GM18499 (cell line): ENCODE measurements around the gene HDAC11.

Source experiments
- ATAC-seq: cut with Tn5 transposase; IDR thresholded peaks from one replicate; pipeline ENCODE4 v1.9.1; 2021; ENCODE audit warnings: moderate number of reproducible peaks; ENCODE audit not compliant: insufficient read depth, unreplicated experiment

Gene HDAC11

DNA sequence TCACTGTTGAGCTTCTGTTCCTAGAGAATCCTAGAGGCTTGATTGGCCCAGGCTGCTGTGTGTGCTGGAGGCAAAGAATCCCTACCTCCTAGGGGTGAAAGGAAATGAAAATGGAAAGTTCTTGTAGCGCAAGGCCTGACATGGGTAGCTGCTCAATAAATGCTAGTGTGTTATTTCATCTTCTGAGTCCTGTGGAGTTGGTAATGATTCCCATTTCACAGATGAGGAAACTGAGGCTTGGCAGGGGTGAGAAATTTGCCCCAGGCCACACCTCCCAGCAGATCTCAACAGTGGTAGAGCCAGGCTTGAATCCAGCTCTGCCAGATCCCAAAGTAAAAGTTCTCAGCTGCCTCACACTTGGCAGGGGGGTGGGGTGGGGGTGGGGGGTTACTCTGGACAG lies 26.1 kb downstream of the HDAC11 start:
- no peak for ATAC-seq

DNA sequence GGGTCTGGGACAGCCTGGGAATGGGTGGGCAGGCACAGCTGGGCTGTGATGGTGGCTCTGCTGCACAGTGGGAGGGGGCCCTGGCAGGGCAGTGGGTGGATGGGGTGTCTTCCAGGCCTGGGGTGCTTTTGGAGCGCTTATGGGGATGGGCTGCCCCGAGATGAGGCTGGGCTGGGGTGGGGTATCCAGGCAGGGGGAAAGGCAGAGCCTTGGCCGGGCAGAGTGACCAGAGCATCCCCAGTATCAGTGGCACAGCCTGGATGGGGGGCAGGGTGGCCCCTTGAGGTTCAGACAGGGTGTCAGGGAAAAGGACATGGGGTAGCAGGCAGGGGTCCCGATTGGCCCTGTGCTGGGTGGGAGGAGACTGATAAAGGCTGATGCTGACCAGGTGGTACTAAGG lies 26.6 kb downstream of the HDAC11 start:
- ATAC-seq, result no peak

DNA sequence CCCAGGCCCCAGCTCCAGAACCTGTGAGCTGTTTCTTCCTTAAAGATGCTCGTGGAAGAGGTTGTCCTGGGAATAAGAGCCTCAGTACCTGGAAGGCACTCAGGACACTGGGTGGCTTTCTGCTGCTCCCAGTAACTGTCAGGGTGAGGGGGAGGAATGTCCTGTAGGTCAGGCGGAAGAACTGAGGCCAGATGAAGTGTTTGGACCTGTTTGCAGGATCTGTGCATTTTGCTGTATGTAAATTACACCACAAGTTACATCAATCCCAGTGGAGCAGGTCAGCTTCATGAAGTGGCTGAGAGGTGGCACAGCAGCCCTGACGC lies 27.1 kb downstream of the HDAC11 start:
- ATAC-seq, result no peak

DNA sequence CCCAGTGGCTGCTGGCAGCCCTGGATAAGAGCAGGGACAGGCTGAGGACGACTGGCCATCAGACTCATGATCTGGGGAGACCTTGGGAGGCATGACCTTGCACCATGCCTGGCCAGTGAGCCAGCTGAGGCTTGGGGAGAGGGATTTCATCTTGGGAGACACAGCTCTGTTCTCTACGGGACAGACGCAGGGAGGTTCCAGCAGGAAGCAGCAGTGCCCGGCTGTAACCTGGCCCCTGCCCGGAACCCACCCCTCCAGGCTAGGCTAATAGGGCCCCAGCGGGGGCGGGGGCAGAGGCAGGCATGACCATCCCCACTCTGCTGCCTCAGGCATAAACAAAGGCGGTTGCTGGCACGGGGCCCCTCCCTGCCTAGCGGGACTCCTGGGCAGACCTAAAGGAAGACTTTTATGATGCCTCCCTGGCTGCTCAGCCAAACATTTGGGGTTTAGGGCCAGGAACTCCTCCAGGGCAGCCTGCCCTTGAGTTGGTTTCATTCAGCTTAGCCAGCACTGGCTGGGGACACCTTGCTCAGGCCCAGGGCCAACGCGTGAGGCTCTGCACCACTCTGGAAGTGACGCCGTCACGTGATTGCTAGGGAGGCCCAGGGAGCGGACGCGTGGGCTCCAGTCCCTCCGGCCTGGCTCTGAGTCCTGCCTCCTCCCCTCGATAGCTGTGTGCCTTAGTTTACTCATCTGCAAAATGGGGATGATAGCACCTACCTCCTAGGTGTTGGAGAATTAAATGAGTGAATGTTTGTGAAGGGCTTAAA lies 27.6 kb downstream of the HDAC11 start:
- no peak for ATAC-seq

DNA sequence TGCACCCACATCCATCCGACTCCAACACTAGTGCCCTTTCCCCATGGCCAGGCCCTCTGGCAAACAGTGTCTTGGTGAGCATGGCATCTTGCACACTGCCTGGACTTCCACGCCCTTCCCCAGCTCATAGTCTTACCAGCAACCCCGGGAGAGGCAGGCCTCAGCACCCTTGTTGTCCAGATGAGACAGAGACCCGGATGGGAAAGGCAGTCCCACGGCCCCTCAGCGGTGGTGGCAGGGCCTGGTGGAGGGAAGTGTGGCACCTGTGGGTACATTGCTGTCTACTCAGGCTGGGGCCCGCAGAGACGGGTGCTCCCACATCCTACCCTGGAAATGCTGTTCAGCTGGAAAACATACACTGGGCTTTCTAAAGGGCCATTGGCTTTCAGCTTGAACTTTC lies 28.4 kb downstream of the HDAC11 start:
- ATAC-seq, result no peak

DNA sequence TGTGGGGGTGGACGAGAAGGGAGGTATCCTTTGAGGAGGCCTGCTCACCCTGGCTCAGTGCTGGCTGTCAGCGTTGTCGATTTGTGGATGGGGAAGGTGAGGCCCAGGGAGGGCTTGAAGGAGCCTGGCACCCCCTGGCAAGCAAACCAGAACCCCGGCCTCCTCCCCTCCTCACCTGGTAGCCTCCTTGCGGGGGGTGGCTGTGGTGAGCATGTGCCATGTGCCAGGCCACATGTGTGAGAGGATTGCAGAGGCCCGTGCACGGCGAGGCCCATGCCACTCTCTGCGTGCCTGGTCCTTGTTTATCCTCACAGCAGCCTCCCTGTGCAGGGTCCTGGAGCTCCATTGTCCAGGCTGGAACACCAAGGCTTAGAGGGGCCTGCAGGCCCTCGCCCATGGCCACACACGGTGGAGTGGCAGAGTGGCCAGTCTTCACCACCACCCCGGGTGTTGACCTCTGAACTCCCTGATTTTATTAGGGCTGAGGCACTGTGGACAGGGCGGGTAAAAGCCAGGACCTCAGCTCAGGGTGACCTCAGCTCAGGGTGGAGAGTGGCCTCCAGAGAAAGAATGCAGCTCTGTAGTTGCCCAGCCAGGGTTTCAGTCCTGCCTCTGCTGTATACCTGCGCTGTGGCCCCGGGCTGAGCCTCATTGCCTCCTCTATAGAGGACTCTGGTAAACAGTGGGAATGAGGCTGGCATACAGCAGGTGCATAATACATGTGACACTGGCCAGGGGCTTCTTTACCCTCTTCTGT lies 29.1 kb downstream of the HDAC11 start:
- no peak for ATAC-seq

DNA sequence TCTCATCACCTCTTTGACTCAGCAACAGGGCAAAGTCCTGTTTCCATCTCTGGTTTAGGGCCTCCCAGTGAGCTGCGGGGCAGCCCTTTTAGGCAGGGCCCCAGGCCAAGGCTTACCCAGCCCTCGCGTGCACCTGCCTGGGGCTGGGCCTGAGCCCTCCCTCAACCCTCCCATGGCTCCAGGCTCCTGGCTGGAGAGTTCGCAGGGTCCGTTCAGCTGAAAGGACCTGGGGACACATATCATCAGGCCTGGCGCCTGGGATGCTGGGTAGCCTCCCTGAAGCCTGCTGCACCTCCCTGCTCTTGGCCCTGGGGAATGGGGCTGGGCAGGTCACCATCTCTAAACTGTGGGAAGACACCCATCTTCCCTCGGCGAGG lies 29.7 kb downstream of the HDAC11 start:
- ATAC-seq, result no peak

DNA sequence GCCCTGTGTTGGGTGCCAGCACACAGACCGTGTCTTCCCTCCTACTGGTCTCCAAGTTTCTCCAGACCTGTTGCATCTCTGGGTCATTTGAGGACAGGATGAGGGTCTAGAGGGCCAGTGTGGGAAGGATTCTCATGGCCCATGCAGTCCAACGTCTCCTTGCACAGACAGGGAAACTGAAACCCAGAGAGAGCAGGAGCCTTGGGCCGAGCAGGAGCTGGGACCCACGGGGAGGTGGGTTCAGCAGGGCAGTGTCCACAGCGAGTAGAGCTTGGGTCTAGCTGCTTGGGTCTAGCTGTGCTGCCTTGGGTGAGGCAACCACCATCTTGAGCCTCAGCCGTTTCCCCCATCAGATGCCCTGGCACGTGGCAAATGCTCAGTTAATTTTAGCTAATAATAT lies 32.3 kb downstream of the HDAC11 start:
- no peak for ATAC-seq

DNA sequence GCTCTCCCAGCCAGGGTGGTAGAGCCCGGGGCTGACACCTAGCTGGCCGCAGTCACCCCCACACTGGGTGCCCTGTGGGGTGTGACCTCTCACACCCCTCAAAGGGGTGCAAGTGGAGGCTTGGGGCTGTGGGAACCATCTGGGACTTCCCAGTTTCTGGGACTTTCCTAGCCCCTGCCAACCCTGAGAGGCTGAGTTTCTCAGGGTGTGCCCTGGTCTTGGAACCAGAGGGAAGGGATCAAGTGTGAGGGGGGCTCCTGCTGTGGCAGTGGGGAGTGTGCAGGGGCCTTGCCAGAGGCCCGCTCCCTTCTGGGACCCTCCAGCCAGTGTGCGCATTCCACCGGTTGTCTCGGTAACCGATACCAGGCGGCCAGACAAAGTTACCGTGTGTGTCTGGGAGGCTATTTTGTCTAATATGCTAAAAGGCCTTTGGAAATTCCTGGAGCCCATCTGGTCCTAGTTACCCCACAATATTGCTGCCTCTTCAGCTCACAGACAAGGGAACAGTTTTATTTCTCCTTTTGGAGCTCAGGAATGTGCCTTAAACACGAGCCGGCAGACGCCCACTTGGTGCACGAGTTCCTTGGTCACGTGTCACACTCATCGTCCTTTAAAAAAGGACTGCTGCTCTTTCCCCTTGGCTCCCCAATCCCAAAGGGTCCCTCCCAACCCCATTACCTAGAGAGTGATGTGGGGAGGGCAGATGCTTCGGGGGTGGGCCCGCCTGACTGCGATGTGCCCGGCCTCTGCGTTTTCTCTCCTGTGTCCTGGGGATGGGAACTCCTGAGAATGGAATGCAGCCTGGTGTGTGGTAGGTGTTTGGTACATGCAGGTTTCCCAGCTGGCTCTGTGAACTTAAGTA lies 33.2 kb downstream of the HDAC11 start:
- no peak for ATAC-seq

DNA sequence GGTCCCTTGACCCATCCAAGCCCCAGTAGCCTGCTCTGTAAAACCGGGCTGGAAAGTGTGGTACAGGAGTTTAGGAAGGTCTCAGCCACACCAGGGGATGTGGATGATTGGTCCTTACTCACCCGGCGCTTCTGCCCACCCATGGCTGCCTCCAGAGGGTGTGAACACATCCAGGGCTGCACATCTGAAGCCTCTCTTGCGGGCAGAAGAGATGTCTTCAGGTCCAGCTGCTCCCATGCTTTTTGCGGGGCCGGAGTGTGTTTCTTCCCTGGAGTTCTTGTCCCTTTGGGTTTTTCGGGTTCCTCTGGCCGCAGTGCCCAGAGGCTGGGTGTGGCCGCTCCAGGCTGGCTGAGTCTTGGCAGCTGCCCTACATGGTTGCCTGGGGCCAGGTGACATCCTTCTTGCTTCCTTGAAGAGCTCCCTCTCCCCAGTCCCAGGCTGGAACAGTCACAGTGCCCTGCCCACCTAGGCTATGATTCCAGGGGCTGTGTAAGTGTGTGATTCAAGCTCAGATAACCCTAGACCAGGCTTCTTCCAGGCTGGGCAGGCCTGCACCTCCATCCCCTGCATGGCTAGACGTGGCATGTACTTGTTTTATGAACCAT lies 33.9 kb downstream of the HDAC11 start:
- no peak for ATAC-seq

DNA sequence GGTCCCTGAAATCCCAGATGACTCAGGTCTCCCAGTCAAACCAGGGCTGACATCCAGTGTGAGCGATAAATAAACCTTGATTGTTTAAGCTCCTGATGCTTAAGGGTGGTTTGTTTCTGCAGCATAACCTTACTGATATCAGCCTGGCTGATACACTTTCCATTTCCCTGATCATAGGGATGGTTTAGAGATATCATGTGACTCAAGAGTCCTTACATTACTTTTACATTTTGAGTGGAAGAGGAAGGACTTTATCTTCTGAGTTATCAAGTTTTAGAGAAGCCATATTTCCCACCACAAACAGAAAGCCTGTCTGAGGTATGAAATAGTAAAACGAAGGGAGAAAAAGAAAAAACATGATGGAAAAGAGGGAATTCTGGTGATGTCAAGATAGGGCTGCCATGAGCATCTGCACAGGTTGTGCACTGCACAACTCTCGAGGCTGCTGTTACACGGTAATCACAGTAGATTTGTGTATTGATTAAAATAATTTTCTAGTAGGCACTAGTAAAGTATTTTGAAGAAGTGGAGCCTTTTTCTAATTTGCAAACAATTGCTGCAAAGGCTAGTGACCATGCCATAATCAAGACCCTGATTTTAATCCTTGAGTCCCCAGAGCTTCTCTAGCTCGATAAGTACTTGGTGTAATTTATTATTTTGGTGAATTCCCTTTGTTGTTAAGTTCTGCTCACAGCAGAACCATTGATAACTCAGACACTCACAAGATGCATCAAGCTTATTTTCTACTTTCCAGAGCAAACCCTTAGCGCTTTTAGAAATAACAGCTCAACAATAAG lies 34.7 kb downstream of the HDAC11 start:
- no peak for ATAC-seq

DNA sequence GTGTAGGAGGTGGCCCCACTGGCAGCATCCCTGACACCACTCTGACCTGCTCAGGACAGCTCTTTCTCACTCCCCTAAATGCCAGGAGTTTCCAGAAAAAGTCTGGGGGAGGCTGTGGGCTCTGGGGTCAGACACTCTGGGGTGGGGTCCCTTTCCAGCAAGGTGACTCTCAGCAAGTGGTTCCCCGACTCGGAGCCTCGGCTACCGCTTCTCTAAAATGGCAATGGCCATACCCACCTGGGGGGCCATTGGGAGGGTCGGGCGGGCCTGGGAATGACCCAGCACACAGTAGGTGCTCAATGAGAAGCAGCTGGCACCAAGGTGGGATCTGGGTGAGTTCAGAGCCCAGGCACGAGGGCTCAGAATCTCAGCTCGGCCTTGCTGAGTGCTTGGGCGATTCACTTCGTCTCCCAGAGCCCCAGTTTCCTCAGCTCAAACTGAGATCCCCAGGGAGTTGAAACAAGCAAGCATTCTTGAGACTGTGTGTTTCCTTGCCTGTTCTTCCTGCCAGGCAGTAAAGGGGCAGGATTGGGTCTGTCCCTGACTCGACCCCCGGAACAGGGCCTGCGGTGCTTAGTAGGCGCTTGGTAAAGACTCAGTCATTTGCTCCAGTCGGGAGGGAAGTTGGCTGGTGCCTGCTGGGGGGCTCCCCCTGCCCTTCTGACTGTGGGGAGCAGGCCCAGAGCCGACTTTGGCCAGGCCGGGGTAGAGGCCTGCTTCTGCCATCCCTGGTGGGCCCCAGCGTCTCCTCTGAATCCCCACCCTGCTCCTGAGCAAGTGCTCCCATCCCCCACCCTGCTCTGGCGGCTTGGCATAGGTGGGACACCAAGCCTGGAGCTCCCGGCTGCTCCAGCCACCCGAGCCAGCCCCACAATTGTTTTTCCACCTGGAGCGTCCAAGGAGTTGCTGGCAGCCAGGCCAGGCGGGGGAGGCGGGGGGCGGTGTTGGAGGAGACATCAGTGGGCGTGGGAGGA lies 36.0 kb downstream of the HDAC11 start:
- ATAC-seq, result no peak

DNA sequence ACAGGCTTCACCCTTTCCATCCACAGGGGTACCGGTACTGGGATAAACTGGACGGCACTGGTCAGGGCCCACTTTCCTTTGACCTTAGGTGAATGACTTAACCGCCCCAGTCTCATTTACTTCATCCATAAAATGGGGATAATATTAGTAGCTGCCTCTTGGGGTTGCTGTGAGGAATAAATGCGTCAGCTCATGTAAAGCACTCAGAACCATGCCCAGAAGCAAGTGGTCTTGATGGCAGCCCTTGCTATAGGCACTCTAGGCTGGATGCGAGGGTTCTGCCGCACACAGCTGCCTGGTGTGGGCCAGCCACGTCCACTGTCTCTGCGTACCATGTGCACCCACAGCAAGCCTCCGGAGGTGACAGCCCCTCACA lies 36.6 kb downstream of the HDAC11 start:
- no peak for ATAC-seq

DNA sequence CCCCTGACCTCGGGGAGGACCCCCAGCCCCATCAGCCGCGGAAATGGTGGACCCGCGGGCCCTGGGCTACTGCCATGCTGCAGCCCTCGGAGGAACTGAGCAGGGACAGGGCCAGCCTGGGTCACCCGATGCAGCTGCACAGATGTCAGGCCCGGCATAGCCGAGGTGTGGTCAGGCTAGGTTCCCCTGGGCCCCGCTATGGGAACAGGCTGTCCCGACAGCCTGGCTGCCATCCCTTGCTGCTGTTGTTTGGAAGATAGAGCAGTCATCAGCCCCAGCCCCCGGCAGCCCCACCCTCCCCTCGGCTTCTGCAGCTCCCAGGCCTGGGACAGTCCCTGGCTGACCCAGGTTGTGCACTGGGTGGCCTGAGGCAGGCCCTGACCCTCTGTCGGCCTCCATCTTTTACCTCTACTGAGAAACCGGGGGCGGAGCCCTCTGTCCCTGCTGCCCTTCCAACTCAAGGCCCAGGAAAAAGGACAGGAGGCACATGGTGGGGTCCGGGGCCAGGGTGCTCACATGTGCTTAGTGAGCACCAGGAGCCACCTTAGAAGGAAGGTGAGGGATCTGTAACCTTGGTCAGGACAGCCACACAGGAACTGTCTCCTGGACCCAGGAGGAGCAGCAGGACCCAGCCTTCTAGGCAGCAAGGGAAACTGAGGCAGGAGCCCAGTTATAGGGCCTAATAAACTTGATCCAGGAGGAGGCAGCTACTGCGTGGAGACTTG lies 37.3 kb downstream of the HDAC11 start:
- ATAC-seq, result no peak

DNA sequence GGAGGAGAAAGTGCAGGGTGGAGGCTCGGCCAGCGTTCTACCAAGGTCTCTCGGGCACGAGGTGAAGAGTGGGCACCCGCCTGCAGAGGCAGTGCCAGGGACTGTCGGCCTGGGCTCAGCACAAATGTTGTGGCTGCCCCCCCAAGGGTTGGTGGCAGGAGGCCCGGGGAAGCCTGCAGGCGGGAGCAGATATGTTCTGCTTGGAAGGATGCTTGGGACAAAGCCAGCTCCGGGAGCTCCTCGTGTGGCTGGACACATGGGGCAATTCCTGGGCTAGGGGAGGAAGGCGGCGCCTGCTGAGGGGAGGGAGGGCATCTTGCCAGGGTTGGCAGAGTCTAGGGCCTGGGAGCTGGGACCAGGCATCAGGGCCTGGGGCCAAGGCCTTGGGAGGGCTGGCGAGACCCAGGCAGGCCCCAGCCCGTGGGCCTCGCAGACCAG lies 38.4 kb downstream of the HDAC11 start:
- ATAC-seq, result no peak

DNA sequence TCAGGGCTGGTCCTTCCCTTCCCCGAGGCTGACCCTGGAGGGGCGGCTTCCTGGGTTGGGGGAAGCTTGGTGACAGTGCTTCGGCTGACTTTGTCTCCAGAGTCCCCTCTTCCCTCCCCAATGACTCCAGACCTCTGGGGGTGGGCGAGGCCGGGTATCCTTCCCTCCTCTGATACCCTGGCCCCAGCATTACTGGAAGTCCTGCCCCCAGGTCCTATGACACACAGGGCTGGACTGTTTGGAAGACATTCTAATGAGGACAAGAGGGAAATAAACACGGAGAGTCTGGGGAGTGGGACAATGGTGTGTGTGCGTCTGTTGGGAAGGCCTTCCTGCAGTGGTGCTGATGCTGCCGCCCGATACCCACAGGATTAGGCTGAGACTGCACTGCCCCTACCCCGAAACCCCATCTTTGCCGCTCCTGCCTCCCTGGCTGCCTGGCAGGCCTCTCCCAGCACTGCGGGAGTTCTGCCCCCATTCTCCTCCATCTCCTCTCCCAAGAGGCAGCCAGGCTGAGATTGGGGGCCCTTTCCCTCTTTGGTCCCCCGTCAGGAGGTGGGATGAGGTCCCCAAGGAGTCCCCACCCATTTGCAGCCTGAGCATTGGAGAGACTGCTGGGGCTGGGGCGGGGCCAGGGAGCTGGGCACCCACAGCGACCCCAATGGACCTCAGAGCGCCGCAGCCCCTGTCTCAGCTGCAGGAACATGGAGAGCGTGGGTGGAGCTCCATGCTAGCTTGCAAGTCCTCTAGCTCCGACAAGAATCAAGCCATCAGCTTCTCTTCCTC lies 39.1 kb downstream of the HDAC11 start:
- ATAC-seq, result no peak

DNA sequence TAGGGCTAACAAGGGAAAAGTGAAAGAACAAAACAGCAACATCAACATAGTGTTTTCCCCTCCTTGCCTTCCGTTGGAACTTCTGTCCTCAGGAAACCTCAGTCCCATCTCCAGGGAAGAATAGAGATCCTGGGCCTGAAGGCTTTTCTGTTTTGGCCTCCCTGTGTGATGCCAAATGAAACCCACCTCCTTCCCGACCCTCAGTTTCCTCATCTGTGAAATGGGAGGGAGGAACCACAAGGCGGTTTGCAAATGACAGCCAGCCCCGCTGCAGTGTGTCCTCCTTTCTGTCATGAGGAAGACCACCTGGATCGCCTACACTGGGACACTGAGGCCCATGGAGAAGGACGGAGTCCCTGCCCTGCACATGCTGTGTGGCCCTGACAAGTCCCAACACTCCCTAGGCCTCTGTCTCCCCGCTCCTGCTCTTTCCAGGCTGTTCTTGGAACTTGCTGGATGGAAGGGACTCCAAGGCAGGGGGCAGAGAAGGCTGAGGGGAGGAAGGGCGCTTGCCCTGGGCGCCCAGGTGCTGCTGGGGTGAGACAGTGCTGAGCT lies 40.3 kb downstream of the HDAC11 start:
- ATAC-seq, result no peak
